Esophagus muscularis mucosa (tissue), 3 donors: ENCODE measurements around the gene FMN2.

Experiments
- CTCF ChIP-seq, 3 experiments: fragments of 200-600 bp in 2 of 3; fragments of 450-650 bp in 1 of 3; sonication (generic) in 2 of 3; IDR thresholded peaks; one replicate each; pipeline ENCODE4 v1.5.1; 2017 to 2019; ENCODE audit warnings: antibody characterized with exemption in 3 of 3, mild to moderate bottlenecking in 2 of 3, moderate library complexity in 1 of 3
- POLR2A ChIP-seq: fragments of 450-650 bp; IDR thresholded peaks from one replicate; pipeline ENCODE4 v1.6.1; 2017; ENCODE audit warnings: antibody characterized with exemption, moderate library complexity, mild to moderate bottlenecking, low read depth
- POLR2AphosphoS5 ChIP-seq, 2 donors: sonication (generic); formaldehyde crosslinking; IDR thresholded peaks; one replicate each; pipeline ENCODE4 v1.6.1; 2017; ENCODE audit warnings: antibody characterized with exemption in 2 of 2

DNA sequence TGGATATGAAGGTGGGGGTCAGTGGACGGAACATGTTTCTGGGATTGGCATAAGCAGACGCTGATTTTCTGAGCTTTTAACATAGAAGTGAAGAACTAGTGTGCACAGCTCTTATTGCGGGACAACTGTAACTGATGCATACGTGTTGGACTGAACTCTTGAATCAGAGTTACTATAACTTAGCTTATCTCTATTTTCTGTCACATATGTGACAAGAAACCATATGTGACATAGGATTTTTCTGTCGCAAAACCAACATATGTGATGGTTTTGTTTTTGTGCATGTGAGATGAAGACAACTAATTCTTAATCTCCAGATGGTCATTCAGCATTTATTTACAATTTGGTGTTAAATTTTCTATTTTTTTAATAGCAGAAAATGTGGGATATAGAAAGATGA, 270.4 kb downstream of the FMN2 start:
- TF ChIP-seq POLR2A (no peak), CTCF (IDR thresholded peaks at IDR 0.05) (no peak), POLR2AphosphoS5 (IDR thresholded peaks at IDR 0.05) (no peak)
